CD4-positive, alpha-beta T cell treated with Interleukin-12 subunit alpha and Interleukin-12 subunit beta, for 1 hour (primary cell): ENCODE data around the gene RMI1.

Source experiments
- DNase-seq: peaks from one replicate; pipeline ENCODE4 v3.0.0-alpha.2; 2020

RMI1 gene

GRCh38 chr9:83971485-83971884, 9.1 kb upstream of the RMI1 start:
- DNase-seq, result no peak

GRCh38 chr9:83972286-83972685, 8.3 kb upstream of the RMI1 start:
- DNase-seq, result no peak

- DNase-seq, result no peak
Measured at GRCh38 chr9:83975300-83975699, 5.3 kb upstream of the RMI1 start.

GRCh38 chr9:83976372-83976771, 4.2 kb upstream of the RMI1 start:
- no peak for DNase-seq

GRCh38 chr9:83977196-83977595, 3.4 kb upstream of the RMI1 start:
- DNase-seq, result no peak

GRCh38 chr9:83978992-83979811, 1.4 kb upstream of the RMI1 start:
- peak; percentile 91 for DNase-seq

GRCh38 chr9:83979812-83980394, 702 bp upstream of the RMI1 start, which contains the start of gene HNRNPK:
Gene HNRNPK, minus strand, starts transcription at chr9:83980215. Its CDS starts 1,963 bp downstream, at chr9:83978252.
- peak; percentile 99 for DNase-seq

GRCh38 chr9:83981126-83981871, 694 bp downstream of the RMI1 start:
- no peak for DNase-seq

GRCh38 chr9:83986195-83986594, 5.6 kb downstream of the RMI1 start:
- no peak for DNase-seq

GRCh38 chr9:83986765-83987401, 6.3 kb downstream of the RMI1 start:
- no peak for DNase-seq

GRCh38 chr9:83987402-83987791, 6.8 kb downstream of the RMI1 start:
- DNase-seq, result no peak

- DNase-seq, result no peak
Measured at GRCh38 chr9:83988411-83988810, 7.8 kb downstream of the RMI1 start.

GRCh38 chr9:83991355-83991754, 10.8 kb downstream of the RMI1 start:
- no peak for DNase-seq

- DNase-seq, result no peak
Measured at GRCh38 chr9:83992407-83992806, 11.8 kb downstream of the RMI1 start.

- no peak for DNase-seq
Measured at GRCh38 chr9:83992901-83993300, 12.3 kb downstream of the RMI1 start.

GRCh38 chr9:83996126-83996525, 15.5 kb downstream of the RMI1 start:
- DNase-seq, result no peak

- no peak for DNase-seq
Measured at GRCh38 chr9:83999141-83999918, 18.7 kb downstream of the RMI1 start.

GRCh38 chr9:84000186-84000585, 19.6 kb downstream of the RMI1 start:
- no peak for DNase-seq

- no peak for DNase-seq
Measured at GRCh38 chr9:84001621-84002020, 21.0 kb downstream of the RMI1 start.

- peak; percentile 15 for DNase-seq
Measured at GRCh38 chr9:84002344-84002743, 21.7 kb downstream of the RMI1 start.

- DNase-seq, result no peak
Measured at GRCh38 chr9:84003246-84003645, 22.6 kb downstream of the RMI1 start.

- DNase-seq, result no peak
Measured at GRCh38 chr9:84007662-84008061, 27.1 kb downstream of the RMI1 start.
